ENCODE data around the gene EMSY. TPM values are rescaled to one million over a fixed set of nuclear protein-coding genes. Genes with fewer than 3 reads are reported as not detected.

The EMSY gene
- total RNA-seq, 1 donor from 2014 or later, result 18.9 TPM

Other genes with a start within 250 kb of the EMSY start
- gene WNT11, start 238.5 kb upstream of the EMSY start, total RNA-seq, result 1.3 and 1.9 TPM in 2 replicates
- 30.3 and 31.3 TPM in 2 replicates for gene THAP12, start 63.9 kb upstream of the EMSY start, total RNA-seq
- 2.0 TPM in 2 replicates for gene GVQW3, start 63.7 kb upstream of the EMSY start, total RNA-seq
- 24.4 and 43.7 TPM in 2 replicates for gene LRRC32, start 225.7 kb downstream of the EMSY start, total RNA-seq